Vagina (tissue), 2 donors: ENCODE results near the gene STAP1.

Experiments used
- POLR2A ChIP-seq, 2 donors: fragments of 450-650 bp; IDR thresholded peaks; one replicate each; pipeline ENCODE4 v1.6.1; 2017; ENCODE audit warnings: antibody characterized with exemption in 2 of 2, mild to moderate bottlenecking in 2 of 2, moderate library complexity in 2 of 2
- POLR2AphosphoS5 ChIP-seq, 2 donors: sonication (generic); formaldehyde crosslinking; IDR thresholded peaks; one replicate each; pipeline ENCODE4 v1.9.0; 2017; ENCODE audit warnings: antibody characterized with exemption in 2 of 2, mild to moderate bottlenecking in 2 of 2, low read depth in 1 of 2; ENCODE audit not compliant: insufficient read depth in 1 of 2
- TF ChIP-seq, protein P1 (sequence below), 3 experiments: fragments of 450-650 bp in 2 of 3; fragments of 200-600 bp in 1 of 3; sonication (generic) in 1 of 3; IDR thresholded peaks; one replicate each; pipeline ENCODE4 v1.5.1; 2017 to 2019; ENCODE audit warnings: antibody characterized with exemption in 3 of 3, mild to moderate bottlenecking in 2 of 3, moderate library complexity in 2 of 3

DNA sequence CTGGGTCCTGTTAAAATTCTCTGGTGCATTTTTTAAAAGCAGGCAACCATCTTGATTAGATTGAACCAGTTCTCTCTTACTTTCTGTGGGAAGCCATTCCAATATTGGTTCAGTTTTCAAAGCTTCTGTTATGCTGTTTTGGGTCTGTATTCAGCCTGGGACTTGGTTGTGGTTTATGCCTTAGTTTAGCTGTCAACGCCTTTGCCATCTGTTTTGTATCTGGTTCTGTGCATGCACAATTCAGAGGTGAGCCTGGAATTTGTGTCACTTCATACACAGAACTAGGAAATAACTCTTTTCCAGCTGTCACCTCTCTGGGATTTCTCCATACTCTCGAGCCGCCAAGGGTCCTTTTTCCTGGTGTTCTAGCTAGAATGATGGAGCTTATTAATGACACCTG is 46.2 kb downstream of the STAP1 start:
- no peak for TF ChIP-seq POLR2A (IDR thresholded peaks at IDR 0.05)
- TF ChIP-seq, protein P1, sequence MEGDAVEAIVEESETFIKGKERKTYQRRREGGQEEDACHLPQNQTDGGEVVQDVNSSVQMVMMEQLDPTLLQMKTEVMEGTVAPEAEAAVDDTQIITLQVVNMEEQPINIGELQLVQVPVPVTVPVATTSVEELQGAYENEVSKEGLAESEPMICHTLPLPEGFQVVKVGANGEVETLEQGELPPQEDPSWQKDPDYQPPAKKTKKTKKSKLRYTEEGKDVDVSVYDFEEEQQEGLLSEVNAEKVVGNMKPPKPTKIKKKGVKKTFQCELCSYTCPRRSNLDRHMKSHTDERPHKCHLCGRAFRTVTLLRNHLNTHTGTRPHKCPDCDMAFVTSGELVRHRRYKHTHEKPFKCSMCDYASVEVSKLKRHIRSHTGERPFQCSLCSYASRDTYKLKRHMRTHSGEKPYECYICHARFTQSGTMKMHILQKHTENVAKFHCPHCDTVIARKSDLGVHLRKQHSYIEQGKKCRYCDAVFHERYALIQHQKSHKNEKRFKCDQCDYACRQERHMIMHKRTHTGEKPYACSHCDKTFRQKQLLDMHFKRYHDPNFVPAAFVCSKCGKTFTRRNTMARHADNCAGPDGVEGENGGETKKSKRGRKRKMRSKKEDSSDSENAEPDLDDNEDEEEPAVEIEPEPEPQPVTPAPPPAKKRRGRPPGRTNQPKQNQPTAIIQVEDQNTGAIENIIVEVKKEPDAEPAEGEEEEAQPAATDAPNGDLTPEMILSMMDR (IDR thresholded peaks at IDR 0.05) = no peak
- no peak for TF ChIP-seq POLR2AphosphoS5 (IDR thresholded peaks at IDR 0.05; ENCODE audit: insufficient read depth in 1 of 2, low read depth in 1 of 2)
